ENCODE results near the gene LRRC51.
A peak's percentile ranks its signal among the peaks of the same experiment; 100 is the strongest.

LRRC51 gene

GRCh38 chr11:72072348-72072747 lies 8.3 kb upstream of the LRRC51 start:
- DNase-seq, result no peak

DNA sequence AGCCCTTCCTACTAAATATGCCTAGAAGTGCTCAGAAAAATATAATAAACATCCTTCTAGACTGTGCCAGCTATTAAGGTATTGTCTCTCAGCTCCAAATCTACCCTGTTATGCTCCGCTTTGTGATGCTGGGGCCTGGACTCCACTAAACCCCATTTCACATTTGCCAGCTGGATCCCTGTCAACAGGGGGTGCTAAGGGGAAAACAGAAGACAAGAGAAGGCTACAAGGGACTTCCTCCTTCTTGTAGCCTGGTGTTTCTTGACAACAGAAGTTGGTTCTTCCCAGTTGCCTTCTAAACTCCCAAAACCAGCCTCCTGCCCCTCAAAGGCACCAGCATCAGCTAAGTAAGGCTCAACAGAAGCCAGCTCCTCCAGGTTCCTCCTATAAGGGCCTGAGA lies 5.5 kb upstream of the LRRC51 start:
- DNase-seq, result peak; percentile 8

GRCh38 chr11:72075756-72076155 lies 4.9 kb upstream of the LRRC51 start:
- DNase-seq, result no peak

GRCh38 chr11:72078477-72078876 lies 2.2 kb upstream of the LRRC51 start:
- no peak for DNase-seq

GRCh38 chr11:72079819-72080325 lies 778 bp upstream of the LRRC51 start:
- DNase-seq, result no peak

DNA sequence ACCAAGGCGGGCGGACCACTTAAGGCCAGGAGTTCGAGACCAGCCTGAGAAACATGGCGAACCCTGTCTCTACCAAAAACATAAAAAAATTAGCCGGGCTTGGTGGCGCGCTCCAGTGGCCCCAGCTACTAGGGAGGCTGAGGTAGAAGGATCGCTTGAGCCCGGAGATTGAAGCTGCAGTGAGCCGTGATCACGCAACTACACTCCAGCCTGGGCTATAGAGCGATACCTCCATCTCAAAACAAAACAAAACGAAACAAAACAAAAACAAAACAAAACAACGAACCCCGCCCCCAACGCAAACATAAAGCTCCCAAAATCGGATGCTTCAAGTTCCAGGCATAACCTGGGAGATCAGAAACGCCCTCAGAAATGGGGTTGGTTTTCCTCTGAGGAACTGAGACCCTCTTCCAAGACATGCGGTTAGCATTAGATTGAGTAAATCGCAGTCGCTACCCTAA lies 564 bp downstream of the LRRC51 start:
- DNase-seq, result no peak

DNA sequence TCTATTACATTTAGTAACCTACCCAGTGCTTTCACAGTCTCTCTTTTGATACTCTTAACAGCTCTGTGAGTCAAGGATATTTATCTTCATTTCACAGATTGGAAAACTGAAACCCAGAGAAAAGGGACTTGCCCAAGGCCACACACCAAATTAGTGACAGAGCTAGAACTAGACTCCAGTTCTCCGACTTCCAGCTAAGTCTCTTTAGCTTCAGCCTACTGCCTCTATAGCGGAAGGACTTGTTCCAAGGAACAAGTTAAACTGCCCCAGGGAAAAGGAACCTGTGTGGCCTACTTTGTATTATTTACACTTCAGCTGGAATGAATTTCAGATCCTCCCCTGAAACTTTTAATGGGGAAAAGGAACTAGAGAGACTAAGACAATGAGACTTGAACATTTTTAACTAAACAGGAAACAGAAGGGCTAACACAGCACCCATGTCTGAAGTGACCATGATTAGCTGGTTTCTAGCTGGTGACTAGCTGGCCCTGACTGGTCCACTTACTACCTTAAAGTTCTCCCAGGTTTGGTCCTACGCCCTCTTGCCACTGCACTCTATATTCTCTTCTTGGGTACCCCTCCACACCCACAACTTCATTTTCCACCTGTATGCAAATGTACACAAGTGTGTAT lies 1.3 kb downstream of the LRRC51 start:
- no peak for DNase-seq

DNA sequence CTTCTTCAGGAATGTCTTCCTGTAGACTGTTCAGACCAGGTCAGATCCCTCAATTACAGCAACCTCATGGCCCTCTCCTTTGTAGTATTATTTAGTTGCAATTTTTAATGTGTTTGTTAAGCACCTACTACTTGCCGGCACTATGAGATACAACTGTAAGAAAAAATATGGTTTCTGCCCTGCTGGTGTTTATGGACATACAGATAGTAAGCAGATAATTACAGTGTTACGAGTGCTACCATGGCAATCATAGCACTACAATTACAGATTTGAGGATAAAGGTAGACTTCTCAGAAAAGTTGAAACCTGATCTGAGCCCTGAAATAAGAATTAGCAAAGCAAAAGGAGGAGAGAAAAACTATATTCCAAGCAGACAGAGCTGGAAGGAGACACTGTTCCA lies 2.8 kb downstream of the LRRC51 start:
- no peak for DNase-seq

- DNase-seq, result no peak
Observed at GRCh38 chr11:72084076-72084475, 3.4 kb downstream of the LRRC51 start.

DNA sequence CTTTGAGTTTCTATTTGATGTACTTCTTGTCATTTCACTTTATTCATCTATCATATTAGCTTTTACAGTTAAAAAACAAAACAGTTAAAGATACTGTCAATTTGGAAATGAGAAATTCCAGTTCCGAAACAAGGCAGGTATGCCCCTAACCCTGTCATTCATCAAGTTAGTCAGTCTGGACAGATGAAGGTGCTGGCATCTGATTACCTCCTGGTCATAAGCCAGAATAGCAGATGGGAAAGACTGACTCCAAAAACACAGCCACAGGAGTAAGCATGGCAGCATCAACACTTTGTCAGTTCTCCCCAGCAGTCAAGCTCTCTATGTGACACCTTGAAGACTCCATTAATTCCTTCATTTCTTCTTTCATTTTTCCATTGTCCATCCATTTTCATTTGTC lies 4.3 kb downstream of the LRRC51 start:
- no peak for DNase-seq

DNA sequence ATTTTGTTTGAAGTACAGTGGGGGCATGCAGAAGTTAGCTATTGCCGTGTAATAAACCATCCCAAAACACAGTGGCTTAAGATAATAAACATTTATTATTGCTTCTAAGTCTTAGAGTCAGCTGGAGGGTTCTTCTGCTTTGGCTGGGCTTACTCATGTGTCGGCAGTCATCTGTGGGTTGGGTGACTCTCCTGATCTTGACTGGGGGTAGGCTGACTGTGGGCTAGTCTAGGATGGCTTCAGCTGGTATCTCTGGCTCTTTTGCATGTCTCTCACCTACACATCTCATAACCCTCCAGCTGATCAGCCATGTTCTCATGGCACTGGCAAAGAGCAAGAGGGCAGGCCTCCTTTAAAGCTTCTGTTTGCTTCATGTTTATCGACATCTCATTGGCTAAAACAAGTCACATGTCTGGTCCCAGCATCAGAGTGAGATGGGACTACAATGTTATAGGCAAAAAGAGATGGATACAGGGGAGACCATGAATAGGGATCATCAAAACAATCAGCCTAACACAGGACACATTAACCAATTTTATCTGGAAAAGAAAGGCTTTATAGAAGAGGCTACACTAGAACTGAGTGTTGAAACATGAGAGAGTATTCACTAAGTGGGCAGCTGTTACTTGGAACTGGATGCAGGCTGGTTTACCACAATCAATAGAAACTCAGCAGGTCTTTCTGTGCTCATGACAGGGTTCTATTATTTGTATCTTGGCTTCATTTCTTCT lies 5.1 kb downstream of the LRRC51 start:
- DNase-seq, result no peak

GRCh38 chr11:72088076-72088808 lies 7.6 kb downstream of the LRRC51 start:
- no peak for DNase-seq

- peak; percentile 71 for DNase-seq
Observed at GRCh38 chr11:72091292-72091691, 10.6 kb downstream of the LRRC51 start.

- no peak for DNase-seq
Observed at GRCh38 chr11:72098741-72099140, 18.1 kb downstream of the LRRC51 start.

GRCh38 chr11:72100009-72100408 lies 19.4 kb downstream of the LRRC51 start:
- DNase-seq, result no peak

- peak; percentile 26 for DNase-seq
Observed at GRCh38 chr11:72100462-72100861, 19.8 kb downstream of the LRRC51 start.

GRCh38 chr11:72102162-72102561 lies 21.5 kb downstream of the LRRC51 start:
- DNase-seq, result no peak

GRCh38 chr11:72102631-72102945 lies 21.9 kb downstream of the LRRC51 start:
- no peak for DNase-seq

DNA sequence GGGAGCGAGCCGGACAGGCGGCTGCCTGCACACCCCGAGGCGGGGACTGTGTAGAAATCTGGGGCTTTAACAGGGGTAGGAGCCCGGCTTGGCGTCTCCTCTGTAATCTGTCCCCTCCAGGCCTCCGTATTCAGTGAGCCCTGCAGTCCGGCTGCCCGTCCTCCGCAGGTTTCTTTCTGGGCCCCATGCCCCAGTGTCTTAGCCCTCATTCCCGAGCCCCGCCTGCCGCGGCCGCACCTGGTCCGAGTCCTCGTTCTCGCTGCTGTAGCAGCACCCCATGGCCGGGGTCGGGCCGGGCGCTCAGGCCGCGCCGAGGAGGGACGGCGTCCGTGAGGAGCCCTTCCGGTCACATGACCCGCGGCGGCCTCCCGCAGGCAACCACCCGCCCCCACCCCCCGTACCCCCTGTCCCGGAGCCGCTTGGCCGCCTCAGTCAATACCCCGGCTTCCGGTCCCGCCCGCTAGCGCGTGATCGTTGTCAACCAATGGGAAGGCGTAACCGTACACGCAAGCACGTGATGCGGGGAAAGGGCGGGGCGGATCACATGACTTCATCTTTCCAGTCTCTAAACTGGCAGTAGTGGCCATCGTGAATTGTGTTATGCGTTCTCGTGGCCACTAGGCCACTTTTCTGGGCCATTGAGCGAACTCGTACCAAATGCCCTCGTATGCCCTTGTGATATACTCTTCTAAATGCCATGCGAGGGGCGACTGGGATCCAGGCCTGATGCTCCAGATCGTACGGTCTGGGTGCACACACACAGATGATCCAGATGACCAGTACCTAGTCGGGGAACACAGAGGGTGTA lies 22.5 kb downstream of the LRRC51 start, which contains the start of gene LAMTOR1:
TSS of gene LAMTOR1 (minus strand) at position 352 of the 808 bp plus-strand sequence. CDS start at position 279, 73 bp downstream.
- peak; percentile 97 for DNase-seq

DNA sequence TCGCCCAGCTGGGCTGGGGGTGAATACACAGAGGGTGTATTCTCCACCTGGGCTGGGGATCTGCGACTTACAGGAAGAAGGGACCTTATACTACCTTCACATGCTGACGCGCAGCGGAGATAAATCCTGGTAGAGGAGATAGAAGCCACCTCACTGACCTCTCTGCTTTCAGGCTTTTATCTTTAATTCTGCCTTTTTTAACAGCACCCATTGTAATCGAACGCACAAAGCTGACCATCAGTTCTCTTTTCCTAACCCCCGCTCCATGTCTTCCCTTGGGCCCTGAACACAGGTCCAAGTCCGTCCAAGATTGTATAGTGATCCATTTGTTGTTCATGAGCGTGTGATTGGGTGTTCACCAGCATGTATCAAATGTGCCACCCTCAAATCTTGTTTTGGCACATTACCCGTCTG lies 23.1 kb downstream of the LRRC51 start:
- DNase-seq, result no peak

GRCh38 chr11:72105888-72106287 lies 25.2 kb downstream of the LRRC51 start, which contains the start of gene TOMT:
TSS of gene TOMT (plus strand) at chr11:72105924. CDS start at chr11:72105952, 28 bp downstream.
- no peak for DNase-seq

GRCh38 chr11:72111300-72112142 lies 30.9 kb downstream of the LRRC51 start:
- DNase-seq, result no peak
